Measurements from ENCODE around the gene CD7.

Gene CD7

DNA sequence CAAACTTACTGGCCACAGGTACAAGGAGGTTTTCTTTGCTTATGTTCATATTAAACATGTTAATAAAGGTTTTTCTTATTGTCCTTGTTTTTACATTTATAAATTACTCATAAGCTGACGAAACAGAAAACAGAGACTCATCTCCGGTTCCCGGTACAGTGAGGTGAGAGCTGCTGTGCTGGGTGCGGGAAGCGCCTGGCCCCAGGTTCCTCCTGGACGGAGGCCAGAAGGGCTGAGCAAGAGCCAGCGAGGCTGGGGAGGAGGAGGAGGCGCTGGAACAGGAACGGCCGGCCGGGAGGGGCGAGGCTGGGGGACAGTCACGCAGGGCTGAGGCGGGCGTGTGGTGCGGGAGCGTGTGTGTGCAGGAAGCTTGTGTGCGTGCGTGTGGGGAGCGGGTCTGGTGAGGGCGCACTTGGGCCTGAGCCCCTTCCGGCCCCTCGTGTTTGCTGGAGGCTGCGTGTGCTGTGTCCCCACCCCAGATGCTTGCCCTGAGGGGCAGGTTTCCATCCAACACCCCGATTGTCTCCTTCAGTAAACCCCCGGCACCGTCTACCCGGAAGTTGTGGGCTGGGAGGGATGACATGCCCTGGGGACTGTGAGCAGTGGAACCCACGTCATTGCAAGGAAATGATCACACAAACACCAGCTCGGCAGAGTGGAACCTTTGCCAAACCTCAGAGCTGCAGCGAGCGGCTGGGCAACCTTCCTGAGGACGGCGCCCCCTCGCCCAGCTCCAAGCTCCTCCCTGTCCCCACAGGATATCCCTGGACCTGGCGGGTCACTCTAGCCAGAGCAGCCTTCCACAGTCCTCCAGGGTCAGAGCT, 19.5 kb downstream of the CD7 start:
- DNase-seq, result peak; percentile 82 to 97 (median 91)

DNA sequence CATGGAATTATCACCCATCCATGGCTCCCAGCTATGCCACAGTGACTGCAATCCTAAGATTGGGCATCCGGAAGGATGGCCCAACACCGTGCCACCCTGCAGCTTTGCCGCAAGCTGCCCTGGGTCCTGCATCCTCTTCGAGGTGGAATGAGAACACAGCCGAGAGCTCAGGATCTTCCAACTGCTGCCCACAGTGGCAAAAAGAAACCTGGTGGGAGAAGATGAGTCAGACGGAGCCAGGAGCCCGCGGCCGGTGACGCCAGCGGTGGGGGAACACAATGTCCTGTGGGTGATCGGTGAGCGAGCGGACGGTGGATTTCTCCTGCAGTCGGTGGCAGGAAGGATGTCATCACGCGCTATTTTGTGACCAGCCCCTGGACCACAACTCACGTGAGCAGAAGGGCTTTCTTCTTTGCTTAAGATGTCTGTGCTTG, 20.1 kb downstream of the CD7 start:
- DNase-seq, result peak; percentile 69 to 96 (median 78)

DNA sequence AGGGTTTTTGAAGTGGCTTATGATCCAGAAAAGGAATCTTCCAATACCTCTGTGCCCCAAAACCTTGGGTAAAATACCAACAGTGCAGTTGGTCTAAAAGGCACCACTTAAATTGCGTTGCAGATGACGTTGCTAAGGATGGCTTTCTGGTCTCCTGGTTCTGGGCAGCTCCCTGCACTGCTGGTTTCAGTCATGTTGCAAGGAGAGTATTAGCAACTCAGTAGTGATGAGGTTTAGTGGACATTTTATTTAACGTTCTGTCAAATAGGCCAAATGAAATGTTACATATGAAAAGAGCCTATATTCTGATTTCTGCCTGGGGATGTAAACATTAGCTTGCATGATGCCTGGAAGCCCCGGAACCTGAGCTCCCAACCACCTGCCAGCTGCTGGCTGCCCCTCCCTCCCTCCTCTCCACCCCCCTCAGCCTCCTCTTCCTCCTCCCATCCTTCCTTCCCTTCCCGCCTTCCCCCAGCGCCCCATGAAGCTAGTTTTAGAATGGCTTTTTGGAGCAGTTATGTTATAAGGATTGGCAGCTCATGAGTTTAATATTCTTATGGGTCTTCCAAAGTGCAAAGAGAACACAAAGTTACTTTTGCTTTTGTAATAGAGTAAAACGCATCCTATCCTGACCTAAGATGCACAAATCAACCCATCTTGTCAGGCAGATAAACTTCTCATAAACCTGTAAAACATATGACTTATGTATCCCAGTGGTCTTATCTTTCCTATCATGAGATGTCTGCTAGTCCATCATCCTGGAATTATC, 20.7 kb downstream of the CD7 start:
- no peak for DNase-seq

DNA sequence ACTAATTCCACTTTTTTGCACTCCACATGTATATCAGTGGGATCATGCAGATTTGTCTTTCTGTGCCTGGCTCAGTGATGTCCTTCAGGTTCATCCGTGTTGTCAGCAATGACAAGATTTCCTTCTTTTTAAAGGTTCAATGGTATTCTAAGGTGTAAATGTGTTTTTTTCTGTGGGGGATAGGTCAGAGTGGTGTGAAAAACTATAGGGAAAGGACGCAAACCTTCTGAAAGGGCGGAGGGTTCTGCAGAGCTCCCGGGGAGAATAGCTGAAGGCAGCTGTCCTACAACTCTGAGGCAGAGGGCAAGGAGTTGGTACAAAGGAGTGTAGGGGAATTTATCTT, 22.0 kb downstream of the CD7 start:
- DNase-seq, result no peak

DNA sequence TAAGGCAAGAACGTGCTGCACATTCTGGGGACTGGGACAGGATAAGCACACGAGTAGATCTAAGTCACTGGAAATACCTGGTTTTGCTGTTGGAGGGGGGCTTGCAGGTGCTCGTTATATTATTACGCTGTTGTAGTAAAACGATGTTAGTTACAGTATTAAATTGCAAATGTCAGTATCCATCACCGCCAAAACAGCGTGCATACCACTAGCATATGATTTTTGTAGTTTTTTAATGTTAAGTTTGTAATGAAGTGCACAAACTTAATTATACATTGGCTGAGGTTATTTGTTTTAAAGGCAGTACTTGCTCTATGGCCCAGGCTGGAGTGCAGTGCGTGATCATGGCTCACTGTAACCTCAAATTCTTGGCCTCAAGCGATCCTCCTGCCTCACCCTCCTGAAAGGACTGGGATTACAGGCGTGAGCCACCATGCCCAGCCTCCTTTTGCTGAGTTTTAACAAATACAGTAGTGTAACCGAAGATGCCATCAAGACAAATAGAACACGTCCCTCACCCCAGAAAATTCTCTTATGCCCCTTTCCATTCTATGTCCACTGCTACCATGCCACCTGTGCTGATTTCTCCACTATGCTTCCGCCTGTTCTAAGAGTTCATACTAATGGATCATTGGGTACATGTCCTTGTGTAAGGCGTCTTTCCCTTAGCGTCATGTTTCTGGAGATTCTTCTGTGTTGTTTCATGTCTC, 23.2 kb downstream of the CD7 start:
- DNase-seq, result no peak

DNA sequence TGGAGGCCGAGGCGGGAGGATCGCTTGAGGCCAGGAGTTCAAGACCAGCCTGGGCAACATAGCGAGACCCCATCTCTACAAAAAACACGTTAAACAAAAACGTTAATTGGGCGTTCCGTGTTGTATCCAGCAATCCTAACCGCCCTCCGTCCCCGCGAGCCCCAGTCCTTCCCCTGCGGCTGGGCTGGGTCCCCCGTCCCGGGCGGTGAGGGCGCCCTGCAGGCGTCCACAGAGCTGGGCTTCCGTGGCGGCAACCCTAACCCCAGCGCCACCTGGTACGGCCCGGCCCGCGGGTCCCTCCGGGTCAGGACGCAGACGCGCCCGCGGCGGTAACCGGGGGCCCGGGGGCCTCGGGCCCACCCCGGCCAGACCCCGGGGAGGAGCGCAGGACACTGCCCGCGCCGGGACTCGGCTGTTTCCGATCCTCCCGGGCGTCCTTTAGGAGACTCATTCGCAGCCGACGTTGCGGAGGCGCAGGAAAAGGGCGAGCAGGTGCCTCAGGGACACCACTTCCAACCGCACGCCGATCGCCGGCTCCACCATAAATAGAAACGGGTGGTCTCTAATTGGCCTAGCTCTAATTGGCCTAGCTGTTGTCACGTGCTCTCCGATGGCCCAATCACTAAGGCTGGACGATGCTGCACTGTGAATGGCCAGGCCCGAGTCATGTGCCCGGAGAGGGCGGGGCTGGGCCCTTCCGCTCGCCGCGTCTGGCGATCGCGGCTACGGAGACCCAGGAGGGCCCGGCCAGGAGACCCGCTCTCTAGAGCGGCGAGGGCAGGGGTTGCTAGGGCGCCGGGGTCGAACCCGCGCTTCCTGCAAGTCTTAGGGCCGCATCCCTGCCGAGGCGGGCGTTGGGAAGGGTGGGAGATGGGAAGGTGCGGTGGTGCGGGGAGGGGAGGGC, 24.9 kb downstream of the CD7 start:
- DNase-seq, result peak; percentile 79 to 97 (median 89)

DNA sequence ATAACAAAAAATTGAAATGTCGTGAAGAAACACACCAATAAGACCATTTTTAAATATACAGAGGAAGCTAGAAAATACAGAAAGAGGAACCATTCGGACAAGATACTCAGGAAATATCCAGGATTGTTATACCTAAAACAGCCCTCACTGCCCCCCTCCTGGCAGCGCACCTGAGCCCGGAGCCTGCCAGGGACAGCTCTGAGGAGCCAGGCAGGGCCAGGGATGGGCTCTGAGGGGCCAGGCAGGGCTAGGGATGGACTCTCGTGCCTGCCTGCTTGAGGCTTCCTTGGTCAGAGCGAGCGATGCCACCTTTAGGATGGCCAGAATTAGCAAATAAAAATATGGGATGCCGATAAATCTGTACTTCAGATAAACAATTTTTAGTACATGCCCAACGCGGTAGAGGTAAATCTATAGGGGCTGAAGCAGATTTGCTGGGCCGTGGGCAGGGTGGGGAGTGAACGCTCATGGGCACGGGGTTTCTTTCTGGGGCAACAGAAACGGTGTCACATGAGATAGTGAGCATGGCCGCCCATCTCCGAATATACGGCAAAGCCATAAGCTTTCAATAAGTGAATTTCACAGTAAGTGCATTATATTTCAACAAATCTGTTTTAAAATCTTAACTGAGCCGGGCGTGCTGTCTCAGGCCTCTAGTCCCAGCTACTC, 25.7 kb downstream of the CD7 start:
- no peak for DNase-seq

DNA sequence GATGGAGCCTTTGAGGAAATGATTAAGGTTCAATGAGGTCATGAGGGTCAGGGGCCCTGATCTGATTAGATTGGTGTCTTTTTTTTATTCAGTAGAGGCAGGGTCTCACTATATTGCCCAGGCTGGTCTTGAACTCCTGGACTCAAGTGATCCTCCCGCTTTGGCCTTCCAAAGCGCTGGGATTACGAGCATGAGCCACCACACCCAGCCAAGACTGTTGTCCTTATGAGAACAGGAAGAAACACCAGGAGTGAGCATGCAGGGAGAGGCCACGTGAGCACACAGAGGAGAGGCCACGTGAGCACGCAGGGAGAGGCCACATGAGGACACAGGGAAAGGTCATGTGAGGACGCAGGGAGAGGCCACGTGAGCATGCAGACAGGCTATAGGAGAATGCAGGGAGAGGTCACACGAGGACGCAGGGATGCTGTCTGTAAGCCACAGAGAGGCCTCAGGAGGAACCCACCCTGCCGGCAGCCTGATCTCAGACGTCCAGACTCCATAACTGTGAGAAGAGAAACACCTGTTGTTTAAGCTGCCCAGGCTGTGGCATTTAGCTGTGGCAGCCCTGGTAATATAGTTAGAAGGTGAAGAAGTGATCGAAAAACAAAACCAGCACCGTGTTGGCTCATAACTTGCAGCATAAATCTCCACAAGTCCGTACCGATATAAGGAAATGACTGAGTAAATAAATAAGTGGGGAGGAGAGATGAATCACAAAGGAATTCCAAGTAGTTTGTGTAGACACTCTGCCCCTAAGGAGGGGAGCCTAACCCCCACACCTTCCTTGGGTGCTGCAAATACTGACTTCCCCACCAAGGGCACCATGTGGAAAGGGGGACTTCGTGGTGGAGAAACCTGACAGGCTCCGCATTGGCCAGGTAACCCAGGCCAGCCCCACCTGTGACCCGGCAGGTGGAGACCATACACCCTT, 29.3 kb downstream of the CD7 start:
- no peak for DNase-seq

DNA sequence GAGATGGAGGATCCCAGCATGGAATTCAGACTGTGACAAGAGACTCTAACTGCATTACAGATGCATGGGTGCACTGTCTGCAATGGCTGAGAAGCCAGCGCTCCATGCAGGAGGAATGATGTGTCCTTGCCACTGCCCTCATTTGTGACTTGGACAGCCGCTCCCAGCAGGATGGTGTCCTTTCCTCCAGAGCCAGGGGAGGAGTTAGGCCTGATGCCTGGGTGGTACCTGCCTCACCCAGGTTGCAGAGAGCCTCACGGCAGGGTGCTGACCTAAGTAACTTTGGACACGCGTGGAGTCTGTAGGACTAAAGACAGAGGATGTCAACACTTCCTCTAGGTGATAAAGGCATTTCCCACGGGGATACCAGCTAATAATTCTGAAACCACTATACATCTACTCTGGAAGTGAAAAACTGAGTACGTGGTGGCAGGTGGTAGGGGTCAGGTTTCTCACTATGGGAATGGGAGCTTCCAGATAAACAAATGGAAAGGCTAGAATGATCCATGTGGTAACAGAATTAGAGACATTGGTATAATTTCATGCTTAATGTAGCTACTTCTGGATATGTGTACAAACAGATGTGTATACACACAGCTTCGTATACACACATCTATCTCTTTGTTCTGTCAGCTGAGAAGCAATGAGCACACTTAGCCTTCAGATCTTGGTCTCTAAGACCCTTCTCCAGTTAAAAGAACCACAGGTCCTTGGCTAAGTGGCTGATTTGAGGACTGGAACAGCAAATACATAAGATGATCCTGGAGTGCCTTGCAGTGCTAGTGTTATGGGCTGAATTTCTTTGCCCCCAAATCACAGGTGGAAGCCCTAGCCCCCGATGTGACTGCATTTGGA, 30.2 kb downstream of the CD7 start:
- DNase-seq, result no peak

DNA sequence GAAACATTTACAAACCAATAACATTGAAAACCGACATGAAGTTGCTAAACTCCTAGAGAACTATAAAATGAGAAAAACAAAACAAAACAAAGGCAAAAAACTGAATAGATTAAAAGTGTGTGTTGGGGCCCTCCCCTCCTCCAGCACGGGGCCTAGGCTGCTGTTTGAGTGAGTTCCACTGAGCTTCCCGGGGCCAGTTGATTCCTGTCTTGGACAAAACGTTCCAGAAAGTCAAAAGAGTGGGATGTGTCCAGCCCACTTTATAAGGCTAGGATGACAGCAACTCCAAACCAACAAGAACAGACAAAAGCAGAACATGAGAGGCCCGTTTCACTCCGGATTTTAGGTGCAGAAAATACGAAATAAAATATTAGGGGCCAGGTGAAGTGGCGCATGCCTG, 32.3 kb downstream of the CD7 start:
- no peak for DNase-seq

DNA sequence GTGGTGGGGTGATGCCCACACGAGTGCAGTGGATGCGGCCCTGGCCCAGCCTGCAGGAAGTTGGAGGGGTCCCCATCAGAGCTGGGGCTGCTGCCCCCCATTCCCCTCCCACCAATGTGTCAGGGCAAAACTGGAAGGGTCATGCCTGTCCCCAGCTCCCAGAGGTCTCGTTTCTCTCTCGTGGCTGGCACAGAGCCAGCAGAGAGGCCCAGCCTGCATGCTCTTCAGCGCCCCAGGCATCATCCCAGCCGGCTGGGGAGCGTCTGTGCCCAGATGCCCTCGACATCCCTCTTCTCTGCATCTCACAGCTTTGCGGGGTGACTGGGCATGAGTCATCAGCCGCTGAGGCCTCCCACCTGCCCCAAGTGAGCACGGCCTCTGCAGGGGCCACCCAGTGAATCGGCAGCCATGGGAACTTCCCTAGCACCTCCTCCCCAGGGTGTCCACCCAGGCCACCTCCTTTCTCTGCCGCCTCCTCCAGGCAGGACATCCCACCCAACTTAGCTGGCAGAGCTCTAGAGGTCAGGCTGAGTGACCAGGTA, 34.1 kb downstream of the CD7 start:
- peak in 1 of 5 donors; percentile 33 for DNase-seq

DNA sequence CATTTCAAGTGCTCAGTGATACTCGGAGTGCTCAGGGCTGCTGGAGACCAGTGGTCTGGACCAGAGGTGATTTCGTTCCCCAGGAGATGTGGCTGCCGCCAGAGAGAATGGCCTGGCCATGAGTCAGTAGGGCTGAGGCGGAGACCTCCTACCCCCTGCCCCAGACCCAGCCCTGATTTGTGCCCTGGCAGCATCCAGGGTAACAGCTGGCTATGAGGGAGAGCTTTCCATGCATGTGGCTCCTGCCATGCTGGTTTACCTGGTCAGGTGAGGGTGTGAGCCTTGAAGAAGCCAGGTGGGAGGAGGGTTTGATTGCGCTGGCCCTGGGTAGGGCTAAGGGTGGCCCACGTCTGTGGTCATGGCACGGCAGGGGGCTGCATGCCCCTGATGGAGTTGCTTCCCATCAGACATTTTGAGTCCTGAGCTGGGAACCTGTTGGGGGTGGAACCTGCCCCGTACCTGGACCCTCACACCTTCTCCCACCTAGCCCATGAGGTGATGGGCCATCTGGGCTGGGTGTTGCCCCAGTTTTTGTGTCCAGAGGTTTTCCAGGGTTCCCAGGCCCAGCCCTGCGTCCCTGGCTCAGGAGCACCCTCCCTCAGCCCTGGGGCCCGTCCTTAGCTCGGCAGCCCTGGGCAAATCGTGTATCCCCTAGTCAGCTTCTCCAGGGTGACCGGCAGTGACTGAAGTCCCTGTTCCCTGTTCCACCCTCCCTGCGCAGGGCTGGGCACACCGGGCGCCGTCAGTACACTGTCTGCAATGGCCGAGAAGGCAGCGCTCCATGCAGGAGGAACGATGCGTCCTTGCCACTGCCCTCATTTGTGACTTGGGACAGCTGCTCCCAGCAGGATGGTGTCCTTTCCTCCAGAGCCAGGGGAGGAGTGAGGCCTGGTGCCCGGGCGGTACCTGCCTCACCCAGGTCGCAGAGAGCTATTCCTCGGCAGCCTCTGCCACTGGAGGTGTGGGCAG, 34.9 kb downstream of the CD7 start:
- no peak for DNase-seq

DNA sequence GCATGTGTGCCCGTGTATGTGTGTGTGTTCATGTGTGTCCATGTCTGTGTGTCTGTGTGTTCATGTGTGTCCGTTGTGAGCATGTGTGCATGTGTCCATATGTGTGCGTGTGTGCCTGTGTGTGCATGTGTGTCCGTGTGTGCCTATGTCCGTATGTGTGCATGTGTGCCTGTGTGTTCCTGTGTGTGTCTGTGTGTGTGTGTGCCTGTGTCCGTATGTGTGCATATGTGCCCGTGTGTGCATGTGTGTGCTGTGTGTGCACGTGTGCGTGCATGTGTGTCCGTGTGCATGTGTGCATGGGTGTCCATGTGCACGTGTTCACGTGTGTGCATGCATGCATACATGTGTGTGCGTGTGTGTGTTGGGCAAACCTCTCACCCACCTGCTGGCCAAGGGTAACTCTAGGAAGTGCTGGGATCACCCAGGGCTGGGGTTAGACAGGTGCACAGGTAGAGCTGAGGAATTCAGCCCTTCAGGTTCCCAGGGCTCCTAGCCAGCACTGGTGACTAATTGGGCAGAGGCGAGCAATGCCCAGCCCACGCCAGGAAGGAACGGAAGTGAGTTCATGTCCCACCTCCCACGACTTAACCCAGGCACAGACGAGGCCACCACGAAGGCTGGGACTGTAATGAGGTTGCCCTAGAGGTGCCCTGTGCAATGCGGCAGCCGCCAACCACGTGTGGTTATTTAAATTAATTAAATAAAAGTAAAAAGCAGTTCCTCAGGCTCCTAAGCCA, 35.7 kb downstream of the CD7 start:
- no peak for DNase-seq

DNA sequence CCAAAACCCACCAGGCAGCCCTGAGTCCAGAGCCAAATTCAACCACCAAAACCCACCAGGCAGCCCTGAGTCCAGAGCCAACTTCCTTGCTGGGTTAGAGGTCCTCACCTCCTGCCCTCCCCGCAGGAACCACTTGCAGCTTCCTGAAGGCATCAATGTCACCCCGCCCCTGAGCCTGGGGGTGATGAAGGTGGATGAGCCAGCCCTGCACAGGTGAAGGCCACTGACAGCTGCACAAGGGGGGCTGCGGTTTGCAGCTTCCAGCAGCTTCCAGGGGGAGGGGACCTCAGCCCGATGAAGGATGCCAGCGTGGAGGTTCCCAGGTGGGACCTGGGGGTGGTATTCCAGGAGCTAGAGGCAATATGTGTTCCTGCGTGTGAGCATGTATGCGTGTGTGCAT, 36.3 kb downstream of the CD7 start:
- DNase-seq, result no peak

DNA sequence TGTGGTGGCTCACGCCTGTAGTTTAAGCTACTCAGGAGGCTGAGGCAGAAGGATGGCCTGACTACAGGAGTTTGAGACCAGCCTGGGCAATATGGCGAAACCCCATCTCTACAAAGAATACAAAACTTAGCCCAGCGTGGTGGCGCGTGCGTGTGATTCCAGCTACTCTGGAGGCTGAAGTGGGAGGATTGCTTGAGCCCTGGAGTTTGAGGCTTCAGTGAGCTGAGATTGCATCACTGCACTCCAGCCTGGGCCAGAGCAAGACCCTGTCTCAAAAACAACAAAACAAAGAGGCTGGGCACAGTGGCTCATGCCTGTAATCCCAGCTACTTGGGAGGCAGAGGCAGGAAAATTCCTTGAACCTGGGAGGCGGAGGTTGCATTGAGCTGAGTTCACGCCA, 36.9 kb downstream of the CD7 start:
- no peak for DNase-seq

DNA sequence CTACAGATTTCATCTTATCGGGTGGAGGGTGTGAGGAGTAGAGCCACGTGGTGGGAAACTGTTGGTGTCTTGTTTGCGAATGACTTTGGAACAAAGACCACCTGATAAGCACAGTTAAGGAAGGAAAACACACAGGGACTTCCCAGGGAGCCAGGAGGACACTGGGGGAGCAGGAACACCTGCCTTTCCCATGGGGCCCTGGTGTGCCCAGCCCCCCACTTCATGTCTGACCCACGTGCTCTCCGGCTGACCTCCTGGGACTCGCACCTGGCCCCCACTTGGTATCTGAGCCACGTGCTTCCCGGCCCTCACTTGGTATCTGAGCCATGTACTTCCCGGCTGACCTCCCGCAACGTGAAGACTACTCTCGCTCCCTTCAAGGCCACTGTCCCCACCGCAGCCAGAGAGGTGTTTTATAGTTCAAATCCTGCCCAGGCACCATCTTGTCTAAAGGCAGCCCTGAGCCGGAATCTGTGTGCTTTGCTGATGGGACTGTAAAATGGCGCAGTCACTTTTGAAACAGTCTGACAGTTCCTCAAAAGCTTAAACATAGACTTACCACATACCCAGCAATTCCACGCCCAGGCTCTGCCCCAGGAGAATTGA, 38.5 kb downstream of the CD7 start:
- no peak for DNase-seq

DNA sequence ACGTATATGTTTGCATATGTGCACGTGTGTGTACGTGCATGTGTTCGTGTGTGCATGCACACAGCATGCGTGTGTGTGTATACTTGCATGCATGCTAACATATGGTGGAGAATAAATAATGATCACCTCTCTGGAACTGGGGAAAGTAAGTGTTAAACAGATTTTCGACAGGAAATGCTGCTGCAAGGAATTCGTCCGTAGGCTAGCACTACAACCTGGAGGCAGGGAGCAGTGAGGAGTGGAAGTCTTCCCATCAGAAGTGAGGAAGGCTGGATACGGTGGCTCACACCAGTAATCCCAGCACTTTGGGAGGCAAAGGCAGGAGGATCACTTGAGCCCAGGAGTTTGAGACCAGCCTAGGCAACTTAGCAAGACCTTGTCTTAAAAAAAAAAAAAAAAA, 39.1 kb downstream of the CD7 start:
- no peak for DNase-seq
